ENCODE results near the gene CNTLN. TPM values are rescaled to one million over a fixed set of nuclear protein-coding genes. Genes with fewer than 3 reads are reported as not detected.

Gene CNTLN
- total RNA-seq, 1 experiment from 2014 or later = 7.8 TPM

GRCh38 chr9:17229945-17230560 is 95.2 kb downstream of the CNTLN start:
- Histone ChIP-seq H3K27me3 (replicated peaks; ENCODE audit: control insufficient read depth, insufficient read depth, low read length) (no peaks in the 10 kb centered on the region), H3K36me3 (ENCODE audit: control insufficient read depth, insufficient read depth, low read length) (no peaks in the 10 kb centered on the region), H3K4me1 (no peaks in the 10 kb centered on the region), H3K9me3 (no peaks in the 10 kb centered on the region), H3K4me3 (ENCODE audit: low read depth, low read length) (no peak overlapping the region)
- no peaks in the 10 kb centered on the region for H3K36me3 Mint-ChIP-seq (ENCODE audit: insufficient read depth, unreplicated experiment)
- intact Hi-C loops (cut with micrococcal nuclease; ENCODE audit: unreplicated experiment) = no loop called here
- no peaks in the 10 kb centered on the region for H3K9me3 Mint-ChIP-seq (ENCODE audit: unreplicated experiment)
- DNase-seq = no peak
- ChIA-PET CTCF (interaction anchor here (0.5 kb wide), 1 partner anchor 11 kb away, joined by 4 read pairs; no protein-coding TSS in a partner anchor), POLR2A (no interaction called here)
- BruUV-seq (replicated peaks) = no TSS peak
- H3K27me3 Mint-ChIP-seq (ENCODE audit: insufficient read depth, unreplicated experiment) = no peaks in the 10 kb centered on the region
- no peak overlapping the region for H3K27ac Mint-ChIP-seq (ENCODE audit: unreplicated experiment)
- TF ChIP-seq, protein P1, sequence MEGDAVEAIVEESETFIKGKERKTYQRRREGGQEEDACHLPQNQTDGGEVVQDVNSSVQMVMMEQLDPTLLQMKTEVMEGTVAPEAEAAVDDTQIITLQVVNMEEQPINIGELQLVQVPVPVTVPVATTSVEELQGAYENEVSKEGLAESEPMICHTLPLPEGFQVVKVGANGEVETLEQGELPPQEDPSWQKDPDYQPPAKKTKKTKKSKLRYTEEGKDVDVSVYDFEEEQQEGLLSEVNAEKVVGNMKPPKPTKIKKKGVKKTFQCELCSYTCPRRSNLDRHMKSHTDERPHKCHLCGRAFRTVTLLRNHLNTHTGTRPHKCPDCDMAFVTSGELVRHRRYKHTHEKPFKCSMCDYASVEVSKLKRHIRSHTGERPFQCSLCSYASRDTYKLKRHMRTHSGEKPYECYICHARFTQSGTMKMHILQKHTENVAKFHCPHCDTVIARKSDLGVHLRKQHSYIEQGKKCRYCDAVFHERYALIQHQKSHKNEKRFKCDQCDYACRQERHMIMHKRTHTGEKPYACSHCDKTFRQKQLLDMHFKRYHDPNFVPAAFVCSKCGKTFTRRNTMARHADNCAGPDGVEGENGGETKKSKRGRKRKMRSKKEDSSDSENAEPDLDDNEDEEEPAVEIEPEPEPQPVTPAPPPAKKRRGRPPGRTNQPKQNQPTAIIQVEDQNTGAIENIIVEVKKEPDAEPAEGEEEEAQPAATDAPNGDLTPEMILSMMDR (IDR thresholded peaks at IDR 0.05; ENCODE audit: insufficient read depth in 1 of 2, low read depth in 1 of 2, low read length in 1 of 2, severe bottlenecking in 1 of 2, unreplicated experiment in 1 of 2) = no peak
- H3K4me1 Mint-ChIP-seq (ENCODE audit: low read depth, unreplicated experiment) = no peaks in the 10 kb centered on the region
- H3K4me3 Mint-ChIP-seq (ENCODE audit: unreplicated experiment) = no peak overlapping the region

DNA sequence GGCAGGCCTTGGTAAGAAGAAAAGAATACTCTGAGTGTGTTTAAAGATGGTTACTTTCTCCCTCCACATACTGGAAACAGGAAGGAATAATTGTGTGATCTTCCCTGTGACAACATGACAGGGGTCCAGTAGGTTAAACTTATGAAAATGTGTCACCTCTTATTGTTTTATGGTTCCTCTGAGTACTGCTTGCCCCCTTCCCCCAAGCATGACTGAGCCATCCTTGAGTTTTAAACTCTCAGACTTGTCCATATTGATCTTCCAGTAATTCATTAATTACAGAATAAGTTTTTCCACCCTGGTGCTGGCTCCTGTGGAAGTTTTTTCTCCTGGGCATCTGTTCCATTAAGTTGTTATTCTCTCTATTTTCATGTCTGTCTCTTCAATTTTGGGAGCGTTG is 95.8 kb downstream of the CNTLN start:
- H3K27ac Mint-ChIP-seq (ENCODE audit: unreplicated experiment) = no peak overlapping the region
- no peaks in the 10 kb centered on the region for H3K27me3 ChIP-seq (replicated peaks; ENCODE audit: control insufficient read depth, insufficient read depth, low read length)
- no peak overlapping the region for H3K4me3 ChIP-seq (ENCODE audit: low read depth, low read length)
- H3K36me3 ChIP-seq (ENCODE audit: control insufficient read depth, insufficient read depth, low read length) = no peaks in the 10 kb centered on the region
- no peaks in the 10 kb centered on the region for H3K4me1 Mint-ChIP-seq (ENCODE audit: low read depth, unreplicated experiment)
- TF ChIP-seq, protein P1 (IDR thresholded peaks at IDR 0.05; ENCODE audit: insufficient read depth in 1 of 2, low read depth in 1 of 2, low read length in 1 of 2, severe bottlenecking in 1 of 2, unreplicated experiment in 1 of 2) = no peak
- ChIA-PET POLR2A (no interaction called here), CTCF (no interaction called here)
- H3K9me3 ChIP-seq = no peaks in the 10 kb centered on the region
- no TSS peak for BruUV-seq (replicated peaks)
- no peaks in the 10 kb centered on the region for H3K27me3 Mint-ChIP-seq (ENCODE audit: insufficient read depth, unreplicated experiment)
- H3K4me1 ChIP-seq = no peaks in the 10 kb centered on the region
- no peaks in the 10 kb centered on the region for H3K36me3 Mint-ChIP-seq (ENCODE audit: insufficient read depth, unreplicated experiment)
- no peaks in the 10 kb centered on the region for H3K9me3 Mint-ChIP-seq (ENCODE audit: unreplicated experiment)
- H3K4me3 Mint-ChIP-seq (ENCODE audit: unreplicated experiment) = no peak overlapping the region
- DNase-seq = no peak
- intact Hi-C loops (cut with micrococcal nuclease; ENCODE audit: unreplicated experiment) = no loop called here

DNA sequence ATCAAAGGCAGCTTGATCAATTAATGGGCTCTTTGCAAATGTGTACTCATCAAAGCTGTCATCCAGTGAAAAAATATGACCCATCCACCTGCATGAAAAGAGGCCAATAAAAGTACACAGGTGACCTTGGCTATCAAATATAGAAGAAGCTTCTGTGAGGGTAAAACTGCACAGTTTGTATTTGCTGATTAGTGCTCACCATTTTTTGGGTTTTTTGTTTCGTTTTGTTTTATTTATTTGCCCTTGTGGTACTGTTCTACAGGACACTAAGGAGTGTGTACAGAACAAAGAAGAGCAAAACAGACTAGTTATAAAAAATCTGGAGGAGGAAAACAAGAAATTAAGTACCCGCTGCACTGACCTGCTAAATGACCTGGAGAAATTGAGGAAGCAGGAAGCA is 101.3 kb downstream of the CNTLN start:
- intact Hi-C loops (cut with micrococcal nuclease; ENCODE audit: unreplicated experiment) = no loop called here
- DNase-seq = no peak
- Mint-ChIP-seq H3K27me3 (ENCODE audit: insufficient read depth, unreplicated experiment) (no peaks in the 10 kb centered on the region), H3K27ac (ENCODE audit: unreplicated experiment) (no peak overlapping the region), H3K4me1 (ENCODE audit: low read depth, unreplicated experiment) (no peaks in the 10 kb centered on the region), H3K36me3 (ENCODE audit: insufficient read depth, unreplicated experiment) (no peaks in the 10 kb centered on the region), H3K9me3 (ENCODE audit: unreplicated experiment) (no peaks in the 10 kb centered on the region), H3K4me3 (ENCODE audit: unreplicated experiment) (no peak overlapping the region)
- TF ChIP-seq, protein P1 (IDR thresholded peaks at IDR 0.05; ENCODE audit: insufficient read depth in 1 of 2, low read depth in 1 of 2, low read length in 1 of 2, severe bottlenecking in 1 of 2, unreplicated experiment in 1 of 2) = no peak
- H3K4me3 ChIP-seq (ENCODE audit: low read depth, low read length) = no peak overlapping the region
- no TSS peak for BruUV-seq (replicated peaks)
- H3K4me1 ChIP-seq = no peaks in the 10 kb centered on the region
- POLR2A ChIA-PET = no interaction called here
- H3K9me3 ChIP-seq = no peaks in the 10 kb centered on the region
- H3K27me3 ChIP-seq (replicated peaks; ENCODE audit: control insufficient read depth, insufficient read depth, low read length) = no peaks in the 10 kb centered on the region
- H3K36me3 ChIP-seq (ENCODE audit: control insufficient read depth, insufficient read depth, low read length) = no peaks in the 10 kb centered on the region
- CTCF ChIA-PET = no interaction called here
